CD4-positive, alpha-beta T cell (primary cell): ENCODE results near the gene GNG2. TPM values are rescaled to one million over a fixed set of nuclear protein-coding genes. Genes with fewer than 3 reads are reported as not detected.

Source experiments
- ATAC-seq: fragments of 200-7000 bp; cut with Tn5 transposase; one replicate; pipeline ENCODE4 v1.10.0; 2022; ENCODE audit warnings: mild to moderate bottlenecking; ENCODE audit not compliant: poor library complexity
- CTCF ChIA-PET: fragments of 350-600 bp; sonication (Branson Sonifier 250); formaldehyde crosslinking; loops from one replicate; lab custom pipeline; 2021; ENCODE audit warnings: antibody characterized with exemption, inconsistent platforms; lab: Charles Lee
- POLR2A ChIA-PET: fragments of 350-600 bp; sonication (Branson Sonifier 250); formaldehyde crosslinking; loops from one replicate; lab custom pipeline; 2021; ENCODE audit warnings: antibody characterized with exemption, inconsistent platforms; lab: Charles Lee
- DNase-seq, 14 experiments: peaks; one replicate each; pipeline ENCODE4 v3.0.0-alpha.2; 2013 to 2020; ENCODE audit warnings: mixed read lengths in 2 of 14
- H3K27ac ChIP-seq, 2 donors: one replicate each; pipeline versions ENCODE4 v1.5.1 to v1.7.0; 2013; ENCODE audit warnings: low read length in 2 of 2, low read depth in 1 of 2, mild to moderate bottlenecking in 1 of 2
- H3K27me3 ChIP-seq, 2 experiments: 1 replicate in 1 of 2; 2 replicates in 1 of 2; pipeline versions ENCODE4 v1.6.1 to v1.7.0; 2013; ENCODE audit warnings: low read length in 2 of 2, control low read depth in 1 of 2, mild to moderate bottlenecking in 1 of 2, moderate library complexity in 1 of 2; ENCODE audit not compliant: insufficient read depth in 2 of 2, control insufficient read depth in 1 of 2
- H3K36me3 ChIP-seq: one replicate; pipeline ENCODE4 v1.6.1; 2013; ENCODE audit warnings: low read length, control low read depth; ENCODE audit not compliant: insufficient read depth
- H3K4me1 ChIP-seq: one replicate; pipeline ENCODE4 v1.6.1; 2013; ENCODE audit warnings: low read length, control low read depth; ENCODE audit not compliant: insufficient read depth
- H3K4me3 ChIP-seq: one replicate; pipeline ENCODE4 v1.5.1; 2013; ENCODE audit warnings: mild to moderate bottlenecking, low read length, moderate library complexity
- H3K9me3 ChIP-seq, 2 experiments: 1 replicate in 1 of 2; 2 replicates in 1 of 2; pipeline versions ENCODE4 v1.6.1 to v1.7.0; 2013; ENCODE audit warnings: low read length in 2 of 2, mild to moderate bottlenecking in 2 of 2, control low read depth in 1 of 2, moderate library complexity in 1 of 2; ENCODE audit not compliant: control insufficient read depth in 1 of 2, insufficient read depth in 1 of 2
- H3K27ac Mint-ChIP-seq: one replicate; pipeline ENCODE4 v1.8.0; 2020; ENCODE audit warnings: mixed read lengths
- H3K27me3 Mint-ChIP-seq: one replicate; pipeline ENCODE4 v1.8.0; 2021; ENCODE audit warnings: mixed read lengths
- H3K36me3 Mint-ChIP-seq: one replicate; pipeline ENCODE4 v1.8.0; 2021; ENCODE audit warnings: low read depth, mixed read lengths
- H3K4me1 Mint-ChIP-seq: one replicate; pipeline ENCODE4 v1.8.0; 2021; ENCODE audit warnings: low read depth, mixed read lengths
- H3K4me3 Mint-ChIP-seq: one replicate; pipeline ENCODE4 v1.8.0; 2020; ENCODE audit warnings: mild to moderate bottlenecking, mixed read lengths
- H3K9me3 Mint-ChIP-seq: one replicate; pipeline ENCODE4 v1.8.0; 2020; ENCODE audit warnings: mixed read lengths
- intact Hi-C, 2 experiments: fragments of 100-400 bp; cut with DNase I in 1 of 2; cut with micrococcal nuclease in 1 of 2; formaldehyde crosslinking; loops; one replicate each; pipeline versions ENCODE4 v1.15.1 to v1.9.0; 2023 to 2025; cut with DNase I, micrococcal nuclease
- total RNA-seq, 174 experiments: library from RNA in 2 of 174; stranded (reverse) in 2 of 174; gene quantifications; one replicate each; pipeline ENCODE4 v1.2.3 and lab custom pipeline; 2021 to 2026
- TF ChIP-seq, protein P1 (sequence below): fragments of 200-600 bp; IDR thresholded peaks from one replicate; pipeline ENCODE4 v1.8.0; 2022; ENCODE audit warnings: antibody characterized with exemption, mild to moderate bottlenecking

GNG2 gene
- total RNA-seq, 2 experiments from 2014 or later: 138 to 139 TPM

GRCh38 chr14:51933191-51933590 is 72.8 kb downstream of the GNG2 start:
- Mint-ChIP-seq H3K27me3 (no peaks in the 10 kb centered on the region), H3K4me1 (peaks cover 82% of the 10 kb centered on the region), H3K9me3 (no peaks in the 10 kb centered on the region), H3K27ac (peak overlapping the region; percentile 7), H3K36me3 (peaks cover 66% of the 10 kb centered on the region), H3K4me3 (peak overlapping the region; percentile 9)
- Histone ChIP-seq H3K27ac (no peak overlapping the region), H3K9me3 (no peaks in the 10 kb centered on the region), H3K36me3 (peaks cover 18% of the 10 kb centered on the region), H3K4me1 (peaks cover 26% of the 10 kb centered on the region), H3K27me3 (no peaks in the 10 kb centered on the region), H3K4me3 (no peak overlapping the region)
- ChIA-PET POLR2A (no interaction called here), CTCF (interaction anchor here (0.6 to 1.1 kb wide), 4 partner anchors 9 to 162 kb away, joined by 3 read pairs; no protein-coding TSS in a partner anchor)
- ATAC-seq: no peak
- TF ChIP-seq, protein P1, sequence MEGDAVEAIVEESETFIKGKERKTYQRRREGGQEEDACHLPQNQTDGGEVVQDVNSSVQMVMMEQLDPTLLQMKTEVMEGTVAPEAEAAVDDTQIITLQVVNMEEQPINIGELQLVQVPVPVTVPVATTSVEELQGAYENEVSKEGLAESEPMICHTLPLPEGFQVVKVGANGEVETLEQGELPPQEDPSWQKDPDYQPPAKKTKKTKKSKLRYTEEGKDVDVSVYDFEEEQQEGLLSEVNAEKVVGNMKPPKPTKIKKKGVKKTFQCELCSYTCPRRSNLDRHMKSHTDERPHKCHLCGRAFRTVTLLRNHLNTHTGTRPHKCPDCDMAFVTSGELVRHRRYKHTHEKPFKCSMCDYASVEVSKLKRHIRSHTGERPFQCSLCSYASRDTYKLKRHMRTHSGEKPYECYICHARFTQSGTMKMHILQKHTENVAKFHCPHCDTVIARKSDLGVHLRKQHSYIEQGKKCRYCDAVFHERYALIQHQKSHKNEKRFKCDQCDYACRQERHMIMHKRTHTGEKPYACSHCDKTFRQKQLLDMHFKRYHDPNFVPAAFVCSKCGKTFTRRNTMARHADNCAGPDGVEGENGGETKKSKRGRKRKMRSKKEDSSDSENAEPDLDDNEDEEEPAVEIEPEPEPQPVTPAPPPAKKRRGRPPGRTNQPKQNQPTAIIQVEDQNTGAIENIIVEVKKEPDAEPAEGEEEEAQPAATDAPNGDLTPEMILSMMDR: no peak
- intact Hi-C loops: no loop called here
- no peak for DNase-seq

- no peak for DNase-seq
- Histone ChIP-seq H3K27me3 (no peaks in the 10 kb centered on the region), H3K27ac (no peak overlapping the region), H3K36me3 (peaks cover 24% of the 10 kb centered on the region), H3K4me3 (no peak overlapping the region), H3K9me3 (no peaks in the 10 kb centered on the region), H3K4me1 (peaks cover 3% of the 10 kb centered on the region)
- Mint-ChIP-seq H3K4me1 (peaks cover 75% of the 10 kb centered on the region), H3K27ac (peak overlapping the region; percentile 62), H3K27me3 (no peaks in the 10 kb centered on the region), H3K4me3 (no peak overlapping the region), H3K9me3 (no peaks in the 10 kb centered on the region), H3K36me3 (peaks cover 65% of the 10 kb centered on the region)
- TF ChIP-seq, protein P1: no peak
- ChIA-PET CTCF (no interaction called here), POLR2A (interaction anchor here (0.9 kb wide), 1 partner anchor 78 kb away, joined by 3 read pairs; the partner anchor contains the start of gene GNG2)
- no peak for ATAC-seq
- intact Hi-C loops: no loop called here
Observed at GRCh38 chr14:51938137-51938536, 77.7 kb downstream of the GNG2 start.

- Histone ChIP-seq H3K9me3 (no peaks in the 10 kb centered on the region), H3K27me3 (no peaks in the 10 kb centered on the region), H3K27ac (no peak overlapping the region), H3K4me1 (no peaks in the 10 kb centered on the region), H3K4me3 (no peak overlapping the region), H3K36me3 (peaks cover 24% of the 10 kb centered on the region)
- Mint-ChIP-seq H3K4me3 (no peak overlapping the region), H3K9me3 (no peaks in the 10 kb centered on the region), H3K4me1 (peaks cover 71% of the 10 kb centered on the region), H3K36me3 (peaks cover 65% of the 10 kb centered on the region), H3K27me3 (no peaks in the 10 kb centered on the region), H3K27ac (peak overlapping the region; percentile 62)
- intact Hi-C loops: no loop called here
- ChIA-PET POLR2A (interaction anchor here (0.9 kb wide), 1 partner anchor 79 kb away, joined by 3 read pairs; the partner anchor contains the start of gene GNG2), CTCF (interaction anchor here (0.9 kb wide), 1 partner anchor 15 kb away, joined by 3 read pairs; no protein-coding TSS in a partner anchor)
- DNase-seq: no peak
- ATAC-seq: no peak
- TF ChIP-seq, protein P1: no peak
Observed at GRCh38 chr14:51938821-51939220, 78.4 kb downstream of the GNG2 start.
